OCI-LY1 (cell line): Measurements from ENCODE around the gene SLC29A3.

Experiments
- H2AFZ ChIP-seq: fragments of 200-600 bp; sonication (generic), shearing (Covaris generic); 2 replicates; pipeline ENCODE4 v1.6.0; 2014; ENCODE audit warnings: antibody characterized with exemption, mild to moderate bottlenecking, low read length
- H3F3A ChIP-seq: fragments of 200-600 bp; sonication (generic), shearing (Covaris generic); 2 replicates; pipeline ENCODE4 v1.6.0; 2014; ENCODE audit warnings: mild to moderate bottlenecking, antibody characterized with exemption, low read length, moderate library complexity; ENCODE audit not compliant: insufficient read depth
- H3K27ac ChIP-seq: fragments of 200-600 bp; sonication (generic); 2 replicates; pipeline ENCODE4 v1.5.1; 2014; ENCODE audit warnings: low read length, mixed run types, mild to moderate bottlenecking, low read depth; ENCODE audit not compliant: poor library complexity, severe bottlenecking
- H3K27me3 ChIP-seq: fragments of 200-600 bp; sonication (generic); 2 replicates; pipeline ENCODE4 v1.6.0; 2014; ENCODE audit warnings: antibody characterized with exemption, mild to moderate bottlenecking, low read length, moderate library complexity; ENCODE audit not compliant: insufficient read depth
- H3K36me3 ChIP-seq: fragments of 200-600 bp; sonication (generic); 2 replicates; pipeline ENCODE4 v1.6.1; 2014; ENCODE audit warnings: mild to moderate bottlenecking, antibody characterized with exemption, low read length, moderate library complexity, mixed read lengths; ENCODE audit not compliant: insufficient read depth
- H3K4me1 ChIP-seq: fragments of 200-600 bp; sonication (generic); 2 replicates; pipeline ENCODE4 v1.5.1; 2014; ENCODE audit warnings: mild to moderate bottlenecking, low read length, moderate library complexity; ENCODE audit not compliant: insufficient read depth, severe bottlenecking
- H3K4me2 ChIP-seq: fragments of 200-600 bp; sonication (generic), shearing (Covaris generic); 2 replicates; pipeline ENCODE4 v1.6.1; 2014; ENCODE audit warnings: low read length
- H3K4me3 ChIP-seq: fragments of 200-600 bp; sonication (generic); 2 replicates; pipeline ENCODE4 v1.5.1; 2014; ENCODE audit warnings: low read length, low read depth, mild to moderate bottlenecking, mixed read lengths; ENCODE audit not compliant: poor library complexity, severe bottlenecking
- H3K79me2 ChIP-seq: fragments of 200-600 bp; shearing (Covaris generic); 2 replicates; pipeline ENCODE4 v1.6.1; 2016; ENCODE audit warnings: mixed run types, low read length, mixed read lengths; ENCODE audit not compliant: insufficient read depth
- H3K9ac ChIP-seq: fragments of 200-600 bp; sonication (generic), shearing (Covaris generic); 2 replicates; pipeline ENCODE4 v1.6.1; 2014; ENCODE audit warnings: mild to moderate bottlenecking, low read length, mixed read lengths
- H3K9me2 ChIP-seq: fragments of 200-600 bp; sonication (generic), shearing (Covaris generic); 2 replicates; pipeline ENCODE4 v1.6.1; 2014; ENCODE audit warnings: low read depth, mild to moderate bottlenecking, low read length, mixed read lengths
- H3K9me3 ChIP-seq: fragments of 200-600 bp; shearing (Covaris generic); 2 replicates; pipeline ENCODE4 v1.6.1; 2014; ENCODE audit warnings: low read length, mixed read lengths
- H4K20me1 ChIP-seq: fragments of 200-600 bp; sonication (generic), shearing (Covaris generic); 2 replicates; pipeline ENCODE4 v1.6.0; 2016; ENCODE audit warnings: mild to moderate bottlenecking, low read length; ENCODE audit not compliant: insufficient read depth
- EZH2 ChIP-seq: fragments of 200-600 bp; sonication (generic), shearing (Covaris generic); IDR thresholded peaks from 2 replicates; pipeline ENCODE4 v1.8.0; 2017; ENCODE audit warnings: borderline replicate concordance, mixed run types, mild to moderate bottlenecking, antibody characterized with exemption, low read length, moderate library complexity, mixed read lengths
- TF ChIP-seq, protein P1 (sequence below): fragments of 200-600 bp; sonication (generic), shearing (Covaris generic); IDR thresholded peaks from 2 replicates; pipeline ENCODE4 v1.5.1; 2017; ENCODE audit warnings: mild to moderate bottlenecking, antibody characterized with exemption, low read length, moderate library complexity, mixed read lengths

SLC29A3 gene

DNA sequence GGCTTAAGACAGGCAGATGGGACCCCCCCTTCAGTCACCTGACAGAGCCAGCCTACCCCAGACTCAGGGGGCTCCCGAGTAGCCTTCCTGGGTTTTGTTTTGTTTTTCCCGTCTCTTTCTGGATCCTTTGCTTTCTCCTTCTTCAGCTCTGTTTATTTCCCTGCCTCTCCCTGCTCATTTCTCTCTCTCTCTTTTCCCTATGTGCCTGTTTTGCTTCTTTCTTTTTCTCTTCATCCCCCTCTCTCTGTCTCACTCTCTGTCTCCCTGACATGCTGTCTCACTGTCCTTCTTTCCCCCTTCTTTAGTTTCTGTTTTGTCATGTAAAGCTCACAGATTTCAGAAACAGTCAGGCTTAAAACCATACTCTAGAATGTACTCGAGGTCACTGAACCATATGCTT is 38.2 kb upstream of the SLC29A3 start:
- H3K27ac ChIP-seq = no peak overlapping the region
- H2AFZ ChIP-seq = no peak overlapping the region
- TF ChIP-seq, protein P1, sequence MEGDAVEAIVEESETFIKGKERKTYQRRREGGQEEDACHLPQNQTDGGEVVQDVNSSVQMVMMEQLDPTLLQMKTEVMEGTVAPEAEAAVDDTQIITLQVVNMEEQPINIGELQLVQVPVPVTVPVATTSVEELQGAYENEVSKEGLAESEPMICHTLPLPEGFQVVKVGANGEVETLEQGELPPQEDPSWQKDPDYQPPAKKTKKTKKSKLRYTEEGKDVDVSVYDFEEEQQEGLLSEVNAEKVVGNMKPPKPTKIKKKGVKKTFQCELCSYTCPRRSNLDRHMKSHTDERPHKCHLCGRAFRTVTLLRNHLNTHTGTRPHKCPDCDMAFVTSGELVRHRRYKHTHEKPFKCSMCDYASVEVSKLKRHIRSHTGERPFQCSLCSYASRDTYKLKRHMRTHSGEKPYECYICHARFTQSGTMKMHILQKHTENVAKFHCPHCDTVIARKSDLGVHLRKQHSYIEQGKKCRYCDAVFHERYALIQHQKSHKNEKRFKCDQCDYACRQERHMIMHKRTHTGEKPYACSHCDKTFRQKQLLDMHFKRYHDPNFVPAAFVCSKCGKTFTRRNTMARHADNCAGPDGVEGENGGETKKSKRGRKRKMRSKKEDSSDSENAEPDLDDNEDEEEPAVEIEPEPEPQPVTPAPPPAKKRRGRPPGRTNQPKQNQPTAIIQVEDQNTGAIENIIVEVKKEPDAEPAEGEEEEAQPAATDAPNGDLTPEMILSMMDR = no peak
- no peak for TF ChIP-seq EZH2
- H3K27me3 ChIP-seq = 0 out of 2 replicates have a peak, but pooled peaks cover 2% of the 10 kb centered on the region
- no peaks in the 10 kb centered on the region for H3K36me3 ChIP-seq
- no peaks in the 10 kb centered on the region for H3K4me1 ChIP-seq
- no peak overlapping the region for H3K4me3 ChIP-seq
- H4K20me1 ChIP-seq = no peaks in the 10 kb centered on the region
- no peaks in the 10 kb centered on the region for H3F3A ChIP-seq
- no peak overlapping the region for H3K4me2 ChIP-seq
- H3K9ac ChIP-seq = no peak overlapping the region
- no peaks in the 10 kb centered on the region for H3K9me2 ChIP-seq
- no peaks in the 10 kb centered on the region for H3K79me2 ChIP-seq
- H3K9me3 ChIP-seq = no peaks in the 10 kb centered on the region

DNA sequence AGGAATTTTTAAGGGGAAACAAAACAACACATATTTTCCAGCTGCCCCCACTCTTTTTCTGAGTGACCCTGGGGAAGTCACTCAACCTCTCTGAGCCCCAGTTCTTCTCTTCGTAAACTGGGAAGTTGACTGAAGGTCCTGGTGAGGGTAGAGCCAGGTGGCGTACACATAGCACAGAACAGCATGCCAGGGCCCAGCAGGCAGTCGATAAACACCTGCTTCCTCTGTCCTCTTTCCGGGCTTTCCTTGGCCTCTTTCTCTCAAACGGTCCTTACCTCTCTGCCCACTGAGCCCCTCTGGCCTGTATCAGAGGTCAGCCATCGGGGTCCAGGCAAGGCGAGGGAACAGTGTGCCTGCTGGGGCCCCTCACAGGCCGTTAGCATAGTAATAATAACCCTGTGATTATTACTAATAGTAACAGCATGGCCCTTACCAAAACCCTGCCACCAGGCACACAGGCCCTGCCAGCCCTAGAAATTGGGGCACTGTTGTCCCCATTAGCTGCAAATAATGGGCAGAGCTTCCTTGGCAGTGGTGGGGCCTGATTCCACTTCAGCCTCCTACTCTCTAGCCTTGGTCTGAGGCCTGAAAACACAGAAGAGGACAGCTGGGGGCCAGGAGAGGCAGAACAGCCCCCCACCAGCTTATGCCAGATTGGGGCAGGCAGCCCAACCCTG is 37.3 kb upstream of the SLC29A3 start:
- no peak overlapping the region for H3K9ac ChIP-seq
- H3K9me3 ChIP-seq = no peaks in the 10 kb centered on the region
- no peaks in the 10 kb centered on the region for H3K36me3 ChIP-seq
- H2AFZ ChIP-seq = no peak overlapping the region
- no peak overlapping the region for H3K27ac ChIP-seq
- no peaks in the 10 kb centered on the region for H3K4me1 ChIP-seq
- H3K79me2 ChIP-seq = no peaks in the 10 kb centered on the region
- H4K20me1 ChIP-seq = no peaks in the 10 kb centered on the region
- no peak overlapping the region for H3K4me3 ChIP-seq
- no peaks in the 10 kb centered on the region for H3K9me2 ChIP-seq
- H3F3A ChIP-seq = no peaks in the 10 kb centered on the region
- no peak for TF ChIP-seq EZH2
- TF ChIP-seq, protein P1 = no peak
- H3K27me3 ChIP-seq = 0 out of 2 replicates have a peak, but pooled peaks cover 2% of the 10 kb centered on the region
- H3K4me2 ChIP-seq = no peak overlapping the region

DNA sequence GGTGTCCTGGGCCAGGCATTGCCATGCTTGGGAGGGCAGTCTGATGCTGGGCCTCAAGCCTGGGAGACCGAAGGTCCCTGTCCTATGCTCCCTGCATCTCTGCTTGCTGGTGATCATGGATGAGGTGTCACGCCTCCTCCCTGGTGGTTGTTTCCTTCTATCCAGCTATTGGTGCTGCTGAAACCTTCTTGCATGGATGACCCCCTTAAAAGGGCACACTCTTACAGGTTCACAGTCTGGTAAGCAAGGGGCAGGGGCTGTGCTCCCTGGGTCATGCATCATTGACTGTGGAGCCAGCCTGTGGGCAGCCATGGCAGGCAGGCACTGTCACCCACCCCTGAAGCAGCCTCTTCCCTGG is 36.8 kb upstream of the SLC29A3 start:
- Histone ChIP-seq H3K4me2 (no peak overlapping the region), H3K4me3 (no peak overlapping the region), H3K27ac (no peak overlapping the region), H3K79me2 (no peaks in the 10 kb centered on the region), H3F3A (no peaks in the 10 kb centered on the region), H2AFZ (no peak overlapping the region), H4K20me1 (no peaks in the 10 kb centered on the region), H3K9me3 (no peaks in the 10 kb centered on the region), H3K9me2 (no peaks in the 10 kb centered on the region), H3K27me3 (0 out of 2 replicates have a peak, but pooled peaks cover 2% of the 10 kb centered on the region), H3K9ac (no peak overlapping the region), H3K36me3 (no peaks in the 10 kb centered on the region), H3K4me1 (no peaks in the 10 kb centered on the region)
- no peak for TF ChIP-seq EZH2
- TF ChIP-seq, protein P1 = no peak
